ENCODE measurements around the gene GJB1.
"Not testable (repeated sequence)": the region's sequence is repeated elsewhere in the genome, so short reads cannot be mapped to it uniquely, and the experiment has no call there.

GJB1 gene

DNA sequence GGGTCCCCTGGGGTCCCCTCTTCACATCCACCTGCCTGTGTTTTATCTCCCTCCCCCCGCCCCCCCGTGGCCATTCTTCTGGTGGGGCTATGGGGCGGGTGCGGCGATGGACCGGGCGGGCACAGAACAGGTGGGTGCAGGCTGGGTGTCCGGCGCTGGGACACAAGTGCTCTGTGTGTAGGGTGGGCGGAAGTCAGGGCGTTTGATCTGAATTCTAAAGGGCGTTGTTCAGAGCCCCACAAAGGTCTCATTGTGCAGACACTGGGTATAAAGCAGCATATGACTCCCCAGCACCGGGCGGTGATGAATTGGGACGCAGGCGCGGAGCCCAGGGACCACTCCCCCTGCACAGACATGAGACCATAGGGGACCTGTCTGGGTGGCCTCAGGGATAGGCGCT, at the start of gene GJB1:
Gene GJB1 (plus strand): TSS at position 296 of the 400 bp plus-strand sequence. CDS start 484 bp downstream, outside the sequence.
- DNase-seq: no peak
- H3K4me1 Mint-ChIP-seq: no peaks in the 10 kb centered on the region
- no peak for ATAC-seq (replicated peaks)
- H3K36me3 Mint-ChIP-seq: no peaks in the 10 kb centered on the region
- H3K27me3 Mint-ChIP-seq: peaks cover 13 to 14% of the 10 kb centered on the region in 2 donors
- no peak within 1 kb of the TSS for H3K27ac Mint-ChIP-seq
- H3K4me3 Mint-ChIP-seq: no peak within 1 kb of the TSS
- H3K9me3 Mint-ChIP-seq: no peaks in the 10 kb centered on the region

DNA sequence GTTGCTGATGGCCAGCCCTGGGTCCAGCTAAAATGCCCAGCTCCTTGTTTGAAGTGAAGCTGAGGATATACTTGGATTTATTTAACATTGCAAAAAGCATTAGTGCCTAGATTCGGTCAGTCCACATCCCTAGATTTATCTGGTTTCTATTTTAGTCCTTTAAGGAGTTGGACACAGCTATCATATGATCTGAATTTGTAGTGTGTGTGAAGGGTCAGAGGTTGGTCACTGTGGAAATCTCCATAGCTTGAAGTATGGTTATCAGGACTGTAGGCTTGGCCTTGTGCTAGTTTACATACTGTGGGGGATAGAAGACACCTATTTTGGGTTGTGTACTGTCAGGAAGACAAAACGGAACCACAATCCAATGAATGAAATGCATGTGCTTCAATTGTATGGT, 49.6 kb upstream of the GJB1 start:
- Mint-ChIP-seq H3K4me1 (peaks cover 7 to 10% of the 10 kb centered on the region in 2 donors), H3K36me3 (peaks cover 8 to 21% of the 10 kb centered on the region in 2 donors), H3K9me3 (no peaks in the 10 kb centered on the region), H3K27me3 (peaks cover 0 to 4% of the 10 kb centered on the region in 2 donors), H3K4me3 (no peak overlapping the region), H3K27ac (no peak overlapping the region)
- DNase-seq (no peak), ATAC-seq (replicated peaks) (no peak)

DNA sequence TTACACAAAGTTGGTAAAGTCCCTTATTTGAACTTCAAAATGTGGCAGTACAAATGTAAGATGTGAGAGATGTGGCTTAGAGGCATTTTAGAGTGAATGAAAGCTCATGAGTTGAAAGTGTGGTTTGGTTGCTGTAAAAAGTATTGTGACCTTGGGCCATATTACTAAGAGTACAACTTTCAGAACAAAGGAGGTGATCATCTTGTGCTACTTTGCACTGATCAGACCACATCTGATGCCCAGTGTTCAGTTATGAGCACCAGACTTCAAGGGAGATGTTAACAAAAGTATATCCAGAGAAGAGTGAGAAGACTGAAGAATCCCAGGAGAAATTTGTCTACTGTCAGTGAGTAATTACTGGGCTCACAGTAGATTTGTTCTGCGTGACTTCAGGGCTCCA, 48.2 kb upstream of the GJB1 start:
- Mint-ChIP-seq H3K4me1 (peaks cover 7 to 9% of the 10 kb centered on the region in 2 donors), H3K9me3 (no peaks in the 10 kb centered on the region), H3K36me3 (peaks cover 8 to 21% of the 10 kb centered on the region in 2 donors), H3K27me3 (peaks cover 0 to 4% of the 10 kb centered on the region in 2 donors), H3K4me3 (no peak overlapping the region), H3K27ac (no peak overlapping the region)
- DNase-seq (no peak), ATAC-seq (replicated peaks) (no peak)

DNA sequence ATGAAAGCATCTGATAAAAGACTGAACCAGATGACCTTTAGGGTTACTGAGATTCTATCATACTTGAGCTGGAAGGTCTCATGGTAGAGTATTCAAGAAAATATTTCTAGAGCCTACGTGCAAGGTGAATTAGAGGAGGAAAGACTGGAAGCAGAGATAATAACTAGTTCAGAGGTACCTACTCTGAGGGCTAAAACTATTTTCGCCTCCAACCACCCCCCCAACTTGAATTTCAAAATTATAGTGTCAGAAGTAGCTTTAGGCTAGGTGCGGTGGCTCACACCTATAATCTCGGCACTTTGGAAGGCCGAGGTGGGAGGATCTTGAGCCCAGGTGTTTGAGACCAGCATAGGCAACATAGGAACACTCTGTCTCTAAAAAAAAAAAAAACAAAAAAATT, 47.5 kb upstream of the GJB1 start:
- no peak for ATAC-seq (replicated peaks)
- Mint-ChIP-seq H3K36me3 (peaks cover 8 to 21% of the 10 kb centered on the region in 2 donors), H3K27ac (no peak overlapping the region), H3K4me1 (peaks cover 7% of the 10 kb centered on the region in 2 donors), H3K4me3 (no peak overlapping the region), H3K9me3 (no peaks in the 10 kb centered on the region), H3K27me3 (peaks cover 0 to 4% of the 10 kb centered on the region in 2 donors)
- no peak for DNase-seq

DNA sequence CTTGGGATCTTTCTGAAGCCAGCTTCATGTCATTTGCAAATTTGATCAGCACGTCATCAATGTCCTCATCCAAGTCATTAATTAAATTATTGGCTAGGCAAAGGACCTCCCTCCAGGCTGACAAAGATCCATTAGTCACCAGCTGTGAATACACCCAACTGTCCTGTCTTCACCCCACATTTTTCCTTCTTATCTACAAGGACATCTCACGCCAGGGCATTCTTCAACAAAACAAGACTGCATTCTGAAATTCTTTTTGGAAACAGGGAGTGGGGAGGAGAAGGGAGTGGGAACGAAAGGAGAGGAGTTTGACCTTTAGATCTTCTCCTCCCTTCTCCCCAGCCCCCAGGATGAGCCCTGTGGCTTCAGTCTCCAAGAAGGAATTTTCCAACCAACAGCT, 45.7 kb upstream of the GJB1 start:
- ATAC-seq (replicated peaks) (no peak), DNase-seq (no peak)
- no peak overlapping the region for H3K4me3 Mint-ChIP-seq
- H3K36me3 Mint-ChIP-seq: peaks cover 4 to 15% of the 10 kb centered on the region in 2 donors
- no peak overlapping the region for H3K27ac Mint-ChIP-seq
- no peaks in the 10 kb centered on the region for H3K9me3 Mint-ChIP-seq
- peaks cover 0 to 4% of the 10 kb centered on the region in 2 donors for H3K27me3 Mint-ChIP-seq
- peaks cover 0 to under 1% of the 10 kb centered on the region in 2 donors for H3K4me1 Mint-ChIP-seq

DNA sequence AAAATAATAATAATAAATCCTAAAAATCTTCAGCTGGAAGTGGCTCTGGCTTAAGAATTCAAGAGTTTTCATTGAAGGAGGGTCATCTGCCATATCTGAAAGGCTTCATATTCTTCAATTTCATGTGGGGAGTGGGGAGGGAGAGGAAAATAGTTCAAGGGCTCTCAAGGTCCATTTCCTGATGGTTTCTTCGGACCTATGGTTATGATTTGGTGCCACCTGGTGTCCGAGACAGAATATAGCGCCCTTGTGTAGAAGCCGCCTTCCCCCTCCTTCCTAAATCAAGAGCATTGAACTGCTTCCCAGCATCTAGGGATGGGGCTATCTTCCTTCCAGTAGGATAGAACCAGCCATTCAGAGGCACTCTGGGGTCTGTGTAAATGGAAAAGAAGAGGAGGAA, 44.1 kb upstream of the GJB1 start:
- peaks cover 0 to 4% of the 10 kb centered on the region in 2 donors for H3K27me3 Mint-ChIP-seq
- H3K36me3 Mint-ChIP-seq: peaks cover 1 to 12% of the 10 kb centered on the region in 2 donors
- no peak overlapping the region for H3K4me3 Mint-ChIP-seq
- H3K9me3 Mint-ChIP-seq: no peaks in the 10 kb centered on the region
- ATAC-seq (replicated peaks) (no peak), DNase-seq (peak; percentile 12)
- H3K4me1 Mint-ChIP-seq: peaks cover 1 to 8% of the 10 kb centered on the region in 2 donors
- H3K27ac Mint-ChIP-seq: no peak overlapping the region

DNA sequence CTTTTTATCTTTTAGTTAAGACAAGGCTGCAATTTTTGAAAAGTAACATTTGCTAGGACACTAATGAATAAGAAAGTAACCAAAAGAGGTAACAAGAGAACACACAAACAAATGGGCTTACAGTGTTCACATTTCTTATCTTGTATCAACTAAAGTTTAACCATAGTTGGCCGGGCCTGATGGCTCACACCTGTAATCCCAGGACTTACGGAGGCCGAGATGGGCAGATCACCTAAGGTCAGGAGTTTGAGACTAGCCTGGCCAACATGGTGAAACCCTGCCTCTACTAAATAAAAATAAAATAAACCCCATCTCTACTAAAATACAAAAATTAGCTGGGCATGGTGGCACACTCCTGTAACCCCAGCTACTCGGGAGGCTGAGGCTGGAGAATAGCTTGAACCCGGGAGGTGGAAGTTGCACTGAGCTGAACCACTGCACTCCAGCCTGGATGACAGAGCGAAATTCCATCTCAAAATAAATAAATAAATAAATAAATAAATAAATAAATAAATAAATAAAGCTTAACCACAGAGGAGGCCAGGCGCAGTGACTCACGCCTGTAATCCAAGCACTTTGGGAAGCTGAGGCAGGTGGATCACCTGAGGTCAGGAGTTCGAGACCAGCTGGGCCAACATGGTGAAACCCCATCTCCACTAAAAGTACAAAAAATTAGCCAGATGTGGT, 42.3 kb upstream of the GJB1 start:
- H3K27ac Mint-ChIP-seq: peak overlapping the region; percentile 97

DNA sequence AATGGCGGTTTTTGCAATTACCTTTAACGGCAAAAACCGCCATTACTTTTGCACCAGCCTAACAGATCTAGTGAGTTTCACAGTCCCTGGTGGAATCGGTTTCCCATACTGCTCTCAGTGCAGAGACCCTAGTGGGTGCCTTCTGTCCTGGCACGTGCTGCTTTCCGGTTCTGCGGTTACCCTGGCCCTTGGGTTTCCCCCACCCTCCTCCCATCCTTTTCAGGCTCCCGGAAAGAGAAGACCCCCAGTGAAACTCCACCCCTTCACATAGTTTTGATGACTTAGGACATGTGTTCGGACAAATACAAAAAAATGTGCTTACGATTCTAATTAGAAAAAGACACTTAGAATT, 41.5 kb upstream of the GJB1 start:
- peak; percentile 28 for DNase-seq
- H3K36me3 Mint-ChIP-seq: peaks cover 1 to 12% of the 10 kb centered on the region in 2 donors
- ATAC-seq (replicated peaks): peak; percentile 59 to 73
- peak overlapping the region; percentile 97 for H3K27ac Mint-ChIP-seq
- peaks cover 1 to 8% of the 10 kb centered on the region in 2 donors for H3K4me1 Mint-ChIP-seq
- no peaks in the 10 kb centered on the region for H3K27me3 Mint-ChIP-seq
- no peaks in the 10 kb centered on the region for H3K9me3 Mint-ChIP-seq
- peak overlapping the region; percentile 86 to 90 for H3K4me3 Mint-ChIP-seq

More for the DNA sequence above, 42.3 kb upstream of the GJB1 start:
- H3K27me3 Mint-ChIP-seq; DNase-seq; H3K9me3 Mint-ChIP-seq; ATAC-seq (replicated peaks); H3K4me1 Mint-ChIP-seq: not testable (repeated sequence)
- H3K36me3 Mint-ChIP-seq: peaks cover 1 to 12% of the 10 kb centered on the region in 2 donors
- H3K4me3 Mint-ChIP-seq: peak overlapping the region; percentile 44 to 66

DNA sequence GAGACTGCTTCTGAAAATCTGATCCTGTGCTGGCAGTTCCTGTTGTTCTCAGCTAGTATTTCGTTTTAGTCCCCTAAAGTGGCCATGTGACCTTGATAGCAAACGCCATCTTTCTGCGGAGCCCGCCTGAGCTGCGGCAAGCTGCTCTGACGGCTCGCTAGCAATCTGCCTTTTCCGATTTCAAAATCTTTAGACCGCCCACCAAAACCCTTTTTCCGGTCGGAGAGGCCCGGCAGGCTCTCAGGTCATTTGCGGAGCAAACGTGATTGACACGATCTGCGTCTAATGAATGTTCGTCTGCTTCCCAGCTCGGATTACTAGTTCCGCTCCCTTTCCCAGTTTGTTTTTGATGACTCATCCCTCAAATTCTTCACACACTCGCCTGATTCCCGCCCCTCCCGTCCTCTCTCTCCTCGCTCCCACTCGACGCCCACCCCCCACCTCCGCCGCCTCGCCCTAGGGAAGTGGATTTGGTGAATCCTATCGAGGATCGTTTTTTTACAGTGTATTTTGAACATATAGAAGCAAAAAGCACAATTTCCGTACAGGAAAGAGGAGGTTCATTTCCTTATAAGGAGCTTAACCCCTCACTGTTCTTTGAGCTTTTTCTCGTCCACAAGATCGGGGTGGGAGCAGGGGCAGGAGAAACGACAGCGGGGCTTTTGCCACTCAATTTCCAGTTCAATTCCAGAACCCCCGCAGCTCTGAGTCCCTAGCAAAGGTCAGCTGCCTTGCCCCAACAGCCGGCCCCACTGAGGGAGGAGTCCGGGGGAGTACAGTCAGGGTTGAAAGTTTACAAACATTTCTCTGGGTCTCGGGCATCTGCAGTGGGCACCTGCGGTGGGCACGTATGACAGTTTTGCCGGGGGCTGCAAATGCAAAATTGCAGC, 40.9 kb upstream of the GJB1 start:
- peak overlapping the region; percentile 97 for H3K27ac Mint-ChIP-seq
- no peaks in the 10 kb centered on the region for H3K27me3 Mint-ChIP-seq
- peak; percentile 82 for DNase-seq
- H3K9me3 Mint-ChIP-seq: no peaks in the 10 kb centered on the region
- peaks cover 1 to 8% of the 10 kb centered on the region in 2 donors for H3K4me1 Mint-ChIP-seq
- ATAC-seq (replicated peaks): peak; percentile 91 to 94
- H3K4me3 Mint-ChIP-seq: peak overlapping the region; percentile 86 to 90
- peaks cover 5 to 7% of the 10 kb centered on the region in 2 donors for H3K36me3 Mint-ChIP-seq

DNA sequence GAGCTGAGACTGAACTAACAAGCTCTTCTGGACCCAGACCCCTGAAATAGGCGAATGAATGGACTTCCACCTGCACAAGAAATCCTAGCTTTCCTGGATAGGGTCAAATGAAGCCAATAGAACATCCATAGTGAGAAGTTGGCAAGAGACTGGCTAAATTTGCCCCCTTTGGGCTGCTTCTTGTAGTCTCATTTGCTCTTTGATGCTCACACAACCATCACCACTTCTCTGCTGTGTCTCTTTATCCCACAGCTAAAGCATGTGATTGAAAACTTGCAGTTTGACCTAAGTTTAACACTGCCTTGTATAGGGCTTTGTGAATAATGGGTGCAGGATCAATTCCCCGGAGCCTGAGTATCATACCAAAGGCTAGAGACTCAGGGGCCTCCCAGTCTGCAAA, 40.2 kb upstream of the GJB1 start:
- H3K36me3 Mint-ChIP-seq: peaks cover 0 to 5% of the 10 kb centered on the region in 2 donors
- no peaks in the 10 kb centered on the region for H3K9me3 Mint-ChIP-seq

DNA sequence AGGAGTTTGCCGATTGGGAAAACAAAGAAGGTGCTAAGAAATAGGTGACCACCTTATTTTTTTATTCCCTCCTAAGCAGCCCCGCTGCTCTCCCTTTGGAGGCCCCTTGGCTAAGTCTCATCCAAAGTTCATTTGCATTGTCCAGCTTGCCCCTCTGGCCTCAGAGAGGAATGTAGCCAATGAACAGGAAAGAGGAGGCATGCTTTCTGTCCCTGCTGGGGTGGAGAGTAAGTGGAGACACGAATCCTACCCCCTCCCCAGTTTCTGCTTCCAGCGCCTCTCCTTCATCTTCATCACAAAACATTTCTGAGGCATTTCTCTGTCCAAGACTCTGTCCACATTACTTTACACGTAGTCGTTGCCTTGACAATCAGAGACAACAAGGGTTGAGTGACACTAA, 39.7 kb upstream of the GJB1 start:
- no peak for DNase-seq
- Mint-ChIP-seq H3K4me1 (peaks cover 1 to 8% of the 10 kb centered on the region in 2 donors), H3K9me3 (no peaks in the 10 kb centered on the region), H3K27me3 (no peaks in the 10 kb centered on the region), H3K4me3 (no peak overlapping the region), H3K36me3 (peaks cover 0 to 5% of the 10 kb centered on the region in 2 donors), H3K27ac (no peak overlapping the region)
- no peak for ATAC-seq (replicated peaks)

More for the DNA sequence above, 40.2 kb upstream of the GJB1 start:
- no peak for DNase-seq
- H3K27me3 Mint-ChIP-seq: no peaks in the 10 kb centered on the region
- H3K4me1 Mint-ChIP-seq: peaks cover 1 to 8% of the 10 kb centered on the region in 2 donors
- H3K27ac Mint-ChIP-seq: peak overlapping the region; percentile 56
- peak overlapping the region; percentile 86 to 90 for H3K4me3 Mint-ChIP-seq
- no peak for ATAC-seq (replicated peaks)

DNA sequence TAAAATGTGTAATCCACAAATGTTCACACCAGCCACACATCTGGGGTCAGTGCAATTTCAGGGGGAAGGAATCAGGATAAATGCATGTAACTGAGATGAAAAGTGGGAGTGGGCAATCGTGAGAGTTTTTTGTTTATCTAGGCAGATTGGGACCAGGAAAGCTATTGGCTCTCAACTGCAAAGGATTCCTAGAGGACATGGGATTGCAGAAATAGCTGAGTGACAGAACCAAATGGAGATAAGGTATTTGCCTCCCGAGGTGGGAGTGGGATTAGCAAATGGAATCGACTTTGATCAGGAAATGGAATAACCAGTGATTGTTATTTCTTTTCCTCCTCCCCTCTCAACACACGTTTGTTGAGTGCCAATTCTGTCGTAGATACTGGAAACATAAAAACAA, 38.9 kb upstream of the GJB1 start:
- ATAC-seq (replicated peaks): no peak
- H3K4me1 Mint-ChIP-seq: peaks cover 1 to 8% of the 10 kb centered on the region in 2 donors
- peaks cover 0 to 5% of the 10 kb centered on the region in 2 donors for H3K36me3 Mint-ChIP-seq
- no peak overlapping the region for H3K27ac Mint-ChIP-seq
- no peak for DNase-seq
- H3K4me3 Mint-ChIP-seq: no peak overlapping the region
- no peaks in the 10 kb centered on the region for H3K9me3 Mint-ChIP-seq
- no peaks in the 10 kb centered on the region for H3K27me3 Mint-ChIP-seq

DNA sequence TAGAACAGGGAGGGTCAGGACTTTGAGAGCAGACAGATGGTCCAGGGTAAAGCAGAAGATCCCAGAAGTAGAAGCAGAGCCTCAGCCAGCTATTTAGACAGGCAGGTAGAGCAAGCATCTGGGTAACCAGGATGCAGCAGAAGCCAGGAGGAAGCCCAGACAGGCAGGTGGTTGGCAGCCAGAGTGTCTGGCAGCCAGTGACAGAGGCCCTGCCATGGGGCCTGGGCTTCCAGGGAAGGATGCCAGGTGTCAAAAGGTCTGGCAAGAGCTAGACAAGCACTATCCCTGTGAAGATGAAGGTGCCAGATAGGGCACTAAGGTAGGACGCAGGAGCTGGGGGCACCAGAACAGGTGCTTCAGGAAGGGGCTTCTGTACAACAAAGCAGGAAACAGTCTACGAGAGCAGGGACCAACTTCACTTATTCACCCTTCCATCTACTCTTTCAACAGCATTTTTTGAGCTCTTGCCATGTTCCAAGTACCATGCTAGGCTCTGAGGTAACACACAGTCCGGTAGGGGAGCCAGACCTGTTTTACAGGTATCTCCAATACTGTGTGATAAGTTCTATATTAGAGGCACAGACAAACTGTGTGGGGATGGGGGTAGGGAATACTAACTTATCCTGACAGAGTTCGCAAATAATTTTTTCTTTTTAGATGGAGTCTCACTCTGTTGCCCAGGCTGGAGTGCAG, 38.1 kb upstream of the GJB1 start:
- peak overlapping the region; percentile 2 for H3K27ac Mint-ChIP-seq
- peaks cover 0 to 5% of the 10 kb centered on the region in 2 donors for H3K36me3 Mint-ChIP-seq
- peaks cover 1 to 8% of the 10 kb centered on the region in 2 donors for H3K4me1 Mint-ChIP-seq
- no peaks in the 10 kb centered on the region for H3K27me3 Mint-ChIP-seq
- H3K4me3 Mint-ChIP-seq: no peak overlapping the region
- no peaks in the 10 kb centered on the region for H3K9me3 Mint-ChIP-seq
- DNase-seq (no peak), ATAC-seq (replicated peaks) (no peak)

DNA sequence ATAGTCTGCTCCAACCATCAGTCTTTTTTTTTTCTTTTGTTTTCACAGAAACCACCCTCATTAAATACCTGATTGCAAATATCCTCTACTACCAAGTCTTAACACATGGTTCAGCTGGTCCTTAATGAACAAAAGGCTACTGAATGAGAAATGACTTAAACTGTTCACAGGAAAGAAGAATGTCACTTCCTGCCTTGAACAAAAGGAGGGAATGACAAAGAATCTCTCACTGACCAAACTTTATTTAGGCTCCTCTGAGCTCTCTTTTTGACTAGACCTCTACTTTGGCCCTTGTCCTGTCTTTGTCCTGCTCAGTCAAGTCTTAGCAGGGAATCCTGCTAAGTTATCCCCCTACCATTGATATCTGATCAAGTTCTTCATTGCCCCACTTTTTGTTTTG, 31.8 kb upstream of the GJB1 start:
- no peaks in the 10 kb centered on the region for H3K27me3 Mint-ChIP-seq
- H3K4me3 Mint-ChIP-seq: no peak overlapping the region
- ATAC-seq (replicated peaks) (no peak), DNase-seq (no peak)
- no peaks in the 10 kb centered on the region for H3K9me3 Mint-ChIP-seq
- peaks cover 7 to 15% of the 10 kb centered on the region in 2 donors for H3K36me3 Mint-ChIP-seq
- peak overlapping the region; percentile 16 for H3K27ac Mint-ChIP-seq
- H3K4me1 Mint-ChIP-seq: peaks cover 4 to 18% of the 10 kb centered on the region in 2 donors
